ENCODE results near the gene CMTM4.
"Not testable (repeated sequence)": the region's sequence is repeated elsewhere in the genome, so short reads cannot be mapped to it uniquely, and the experiment has no call there.

The CMTM4 gene

GRCh38 chr16:66705790-66706505, 9.4 kb upstream of the CMTM4 start:
- peak; percentile 29 for DNase-seq (ENCODE audit: low read depth, low spot score)

- DNase-seq (ENCODE audit: low read depth, low spot score): peak; percentile 87
Observed at GRCh38 chr16:66703406-66704215, 7.1 kb upstream of the CMTM4 start.

- no peak for DNase-seq (ENCODE audit: low read depth, low spot score)
Observed at GRCh38 chr16:66701516-66701915, 5.0 kb upstream of the CMTM4 start.

- no peak for DNase-seq (ENCODE audit: low read depth, low spot score)
Observed at GRCh38 chr16:66701026-66701425, 4.5 kb upstream of the CMTM4 start.

DNA sequence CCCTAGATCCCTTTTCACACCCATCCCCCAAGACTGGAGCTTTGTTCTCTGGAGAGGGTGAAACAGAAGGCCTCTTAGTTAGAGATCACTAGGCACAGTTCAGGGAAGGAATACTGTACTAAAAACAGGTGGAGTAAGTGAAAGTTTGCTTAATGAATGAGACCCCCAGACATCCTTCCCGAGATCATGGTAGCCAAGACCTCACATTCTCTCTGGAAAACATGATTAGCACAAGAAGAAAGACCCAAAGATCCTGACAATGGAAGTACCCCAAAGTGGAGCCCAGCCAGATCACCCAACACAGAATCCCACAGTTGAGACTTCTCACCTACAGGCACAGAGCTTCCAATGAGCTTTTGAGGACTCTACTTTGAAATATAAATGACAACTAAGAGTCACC, 3.4 kb upstream of the CMTM4 start:
- DNase-seq (ENCODE audit: low read depth, low spot score): no peak

DNA sequence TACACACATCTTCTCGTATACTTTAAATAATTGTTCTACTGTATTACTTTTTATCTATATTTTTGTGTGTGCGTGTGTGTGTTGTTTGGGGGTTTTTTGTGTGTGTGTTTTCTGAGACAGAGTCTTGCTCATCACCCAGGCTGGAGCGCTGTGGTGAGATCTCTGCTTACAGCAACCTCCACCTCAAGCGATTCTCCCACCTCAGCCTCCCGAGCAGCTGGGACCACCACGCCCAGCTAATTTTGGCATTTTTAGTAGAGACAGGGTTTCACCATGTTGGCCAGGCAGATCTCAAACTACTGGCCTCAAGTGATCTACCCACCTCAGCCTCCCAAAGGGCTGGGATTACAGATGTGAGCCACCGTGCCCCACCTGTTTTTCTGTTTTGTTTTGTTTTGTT, 1.5 kb upstream of the CMTM4 start:
- no peak for DNase-seq (ENCODE audit: low read depth, low spot score)

DNA sequence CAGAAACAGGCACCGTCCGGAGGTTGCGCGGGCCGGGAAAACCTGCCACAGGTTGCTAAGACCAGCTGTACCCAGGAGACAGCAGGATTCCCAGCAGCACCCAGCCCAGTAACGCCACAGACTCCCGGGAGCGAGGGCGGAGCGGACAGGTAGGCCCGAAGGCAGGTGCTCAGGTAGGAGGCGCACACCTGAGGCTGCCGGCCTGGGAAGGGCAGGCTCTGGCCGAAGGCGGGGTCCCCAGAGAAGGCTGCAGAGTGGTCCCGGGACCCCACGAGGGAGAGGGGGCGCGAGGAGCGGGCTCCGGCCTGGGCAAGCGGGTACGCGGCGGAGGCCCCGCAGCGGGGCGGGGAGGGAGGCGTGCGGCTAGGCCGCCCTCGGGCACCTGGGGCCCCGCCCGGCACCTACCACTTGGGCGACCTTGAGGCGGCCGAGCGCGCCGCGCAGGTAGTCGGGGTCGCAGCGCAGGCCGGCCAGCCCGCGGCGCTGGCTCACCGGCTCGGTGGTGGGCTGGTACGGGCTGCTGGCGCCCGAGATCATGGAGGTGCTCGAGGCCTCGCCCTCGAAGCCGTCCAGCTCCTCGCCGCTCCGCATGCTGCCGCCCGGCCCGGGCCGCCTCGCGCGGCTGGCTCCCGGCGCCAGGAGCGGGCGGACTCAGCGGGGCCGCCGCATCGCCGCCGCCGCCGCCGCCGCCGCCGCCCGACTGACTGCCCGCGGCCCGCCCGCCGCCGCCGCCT, 441 bp downstream of the CMTM4 start:
- DNase-seq (ENCODE audit: low read depth, low spot score): peak; percentile 55

DNA sequence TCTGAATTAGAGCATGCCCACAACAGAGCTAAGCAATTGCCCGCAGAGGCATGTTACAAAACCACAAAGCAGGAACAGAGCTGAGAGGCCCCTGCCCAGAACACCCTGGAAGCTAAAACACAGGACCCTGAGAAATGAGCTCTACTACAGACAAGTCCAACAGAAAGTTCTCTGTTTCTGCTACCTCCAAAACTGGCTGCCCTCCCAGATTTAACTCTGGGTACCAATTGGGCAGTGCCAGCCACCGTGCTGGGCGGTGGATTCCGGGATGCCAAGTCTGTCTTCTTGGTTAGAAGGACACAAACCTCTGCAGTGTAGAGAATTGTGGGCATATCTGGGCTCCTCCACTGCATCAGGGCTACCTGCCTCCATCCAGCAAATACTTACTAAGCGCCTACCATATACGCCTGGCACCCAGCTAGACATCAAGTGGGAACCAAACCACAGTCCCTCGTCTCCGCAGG, 1.0 kb downstream of the CMTM4 start:
- DNase-seq (ENCODE audit: low read depth, low spot score): no peak

DNA sequence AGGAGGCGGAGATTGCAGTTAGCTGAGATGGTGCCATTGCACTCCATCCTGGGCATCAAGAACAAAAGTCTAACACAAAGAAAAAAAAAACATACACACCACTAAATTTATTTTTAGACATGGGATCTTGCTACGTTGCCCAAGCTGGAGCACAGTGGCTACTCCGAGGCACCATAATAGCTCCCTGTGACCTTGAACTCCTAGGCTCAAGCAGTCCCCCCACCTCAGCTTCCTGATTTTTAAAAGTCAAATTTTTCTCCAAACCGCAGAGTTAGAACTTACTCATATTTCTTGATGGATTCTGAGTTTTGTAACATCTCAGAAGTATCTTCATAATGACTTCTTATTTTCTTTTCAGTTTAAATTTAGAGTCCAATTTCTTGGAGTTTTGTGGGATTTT, 3.4 kb downstream of the CMTM4 start:
- no peak for DNase-seq (ENCODE audit: low read depth, low spot score)

- DNase-seq (ENCODE audit: low read depth, low spot score): no peak
Observed at GRCh38 chr16:66692341-66692740, 4.2 kb downstream of the CMTM4 start.

- no peak for DNase-seq (ENCODE audit: low read depth, low spot score)
Observed at GRCh38 chr16:66691234-66691633, 5.3 kb downstream of the CMTM4 start.

DNA sequence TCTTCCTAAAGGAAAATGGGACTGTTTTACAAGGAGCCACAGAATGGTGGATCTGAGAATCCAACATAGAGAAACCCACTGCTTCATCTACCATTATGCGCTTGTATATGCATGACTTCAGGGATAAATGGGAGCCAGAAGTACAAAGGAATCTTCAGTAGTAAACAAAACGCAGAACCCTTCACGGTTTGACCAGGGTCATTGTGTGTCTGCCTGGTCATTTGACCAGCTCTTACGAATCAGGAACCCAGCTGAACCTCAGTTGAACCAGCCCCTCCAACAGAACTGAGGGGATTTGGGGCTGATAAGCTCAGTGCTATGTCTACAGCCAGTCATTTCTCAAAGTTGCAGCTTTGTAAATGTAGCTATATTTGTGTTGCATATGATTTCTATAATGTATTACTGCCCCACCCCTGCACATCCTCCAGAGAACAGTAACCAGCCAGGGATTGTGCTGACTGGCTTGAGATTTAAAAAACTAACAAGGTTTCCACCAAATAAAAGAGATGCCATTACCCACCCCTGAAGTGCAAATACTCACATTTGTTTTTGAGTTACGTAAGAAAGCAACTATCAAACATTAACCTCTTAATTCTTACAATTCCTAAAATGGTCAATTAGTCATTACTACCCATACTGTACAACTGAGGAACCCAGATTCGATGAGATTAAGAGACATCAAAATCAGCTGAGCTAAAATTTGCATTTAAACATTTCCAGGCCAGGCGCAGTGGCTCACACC, 6.3 kb downstream of the CMTM4 start:
- no peak for DNase-seq (ENCODE audit: low read depth, low spot score)

DNA sequence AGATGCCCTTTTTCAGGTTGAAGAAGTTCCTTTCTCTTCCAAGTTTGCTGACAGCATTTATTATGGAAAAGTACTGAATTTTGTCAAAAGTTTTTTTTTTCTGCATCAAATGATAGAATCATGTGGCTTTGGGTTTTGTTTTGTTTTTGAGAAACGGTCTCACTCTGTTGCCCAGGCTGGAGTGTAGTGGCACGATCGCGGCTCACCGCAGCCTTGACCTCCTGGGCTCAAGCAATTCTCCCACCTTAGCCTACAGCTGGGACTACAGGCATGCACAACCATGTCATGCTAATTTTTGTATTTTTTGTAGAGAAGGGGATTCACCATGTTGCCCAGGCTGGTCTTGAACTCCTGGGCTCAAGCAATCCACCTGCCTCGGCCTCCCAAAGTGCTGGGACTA, 7.3 kb downstream of the CMTM4 start:
- DNase-seq (ENCODE audit: low read depth, low spot score): no peak

GRCh38 chr16:66687906-66688625, 8.5 kb downstream of the CMTM4 start:
- DNase-seq (ENCODE audit: low read depth, low spot score): no peak

DNA sequence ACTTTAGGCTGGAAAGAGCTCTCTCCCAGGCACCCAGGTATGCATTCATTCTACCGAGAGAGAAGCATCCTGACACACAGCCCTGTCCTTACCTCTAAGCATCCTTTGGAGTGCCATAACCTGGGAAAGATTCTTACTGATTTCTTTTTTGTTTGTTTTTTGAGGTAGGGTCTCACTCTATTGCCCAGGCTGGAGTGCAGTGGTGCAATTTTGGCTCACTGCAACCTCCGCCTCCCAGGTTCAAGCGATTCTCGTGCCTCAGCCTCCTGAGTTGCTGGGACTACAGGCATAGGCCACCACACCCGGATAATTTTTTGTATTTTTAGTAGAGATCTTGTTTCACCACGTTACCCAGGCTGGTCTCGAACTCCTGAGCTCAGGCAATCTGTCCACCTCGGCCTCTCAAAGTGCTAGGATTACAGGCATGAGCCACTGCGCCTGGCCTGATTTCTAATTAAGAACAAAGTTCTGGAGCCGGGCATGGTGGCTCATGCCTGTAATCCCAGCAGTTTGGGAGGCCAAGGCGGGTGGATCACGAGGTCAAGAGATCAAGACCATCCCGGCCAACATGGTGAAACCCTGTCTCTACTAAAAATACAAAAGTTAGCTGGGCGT, 10.9 kb downstream of the CMTM4 start:
- DNase-seq (ENCODE audit: low read depth, low spot score): not testable (repeated sequence)

DNA sequence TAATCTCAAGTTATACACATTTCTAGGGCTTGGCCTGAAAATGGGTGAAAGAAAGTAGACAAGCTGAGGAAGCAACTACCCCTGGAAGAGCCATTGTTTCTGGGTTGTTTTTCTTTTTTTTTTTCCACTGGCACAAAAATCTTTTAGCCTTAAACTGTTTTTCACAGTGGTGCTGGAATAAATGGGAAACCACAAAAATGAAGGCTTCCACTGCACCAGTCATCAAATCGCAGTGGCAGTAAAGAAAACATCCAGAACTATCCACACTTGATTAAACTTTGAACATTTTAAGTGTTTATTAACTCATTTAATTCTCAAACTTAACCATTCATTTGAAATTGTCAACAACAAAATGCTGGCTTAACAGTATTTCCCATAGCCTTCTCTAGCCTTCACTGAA, 14.3 kb downstream of the CMTM4 start:
- no peak for DNase-seq (ENCODE audit: low read depth, low spot score)

GRCh38 chr16:66681676-66682075, 14.9 kb downstream of the CMTM4 start:
- DNase-seq (ENCODE audit: low read depth, low spot score): no peak

DNA sequence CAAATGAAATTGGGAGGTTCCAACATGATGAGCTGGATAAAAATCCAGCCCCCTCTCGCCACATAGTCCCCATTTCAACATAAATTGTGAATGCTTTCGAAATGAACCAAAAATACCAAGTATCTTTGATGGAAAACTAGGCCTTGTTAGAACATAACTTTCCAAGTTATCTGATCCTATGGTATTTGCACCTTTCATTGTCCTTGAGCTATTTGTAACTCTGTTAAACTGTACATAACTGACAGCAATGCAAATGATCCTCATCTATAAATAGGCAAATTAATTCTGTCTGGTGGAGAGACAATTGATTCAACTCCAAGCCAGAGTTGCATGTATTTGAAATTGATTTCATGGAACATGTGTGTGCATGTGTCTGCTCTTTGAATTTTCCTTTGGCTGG, 18.2 kb downstream of the CMTM4 start:
- no peak for DNase-seq (ENCODE audit: low read depth, low spot score)

DNA sequence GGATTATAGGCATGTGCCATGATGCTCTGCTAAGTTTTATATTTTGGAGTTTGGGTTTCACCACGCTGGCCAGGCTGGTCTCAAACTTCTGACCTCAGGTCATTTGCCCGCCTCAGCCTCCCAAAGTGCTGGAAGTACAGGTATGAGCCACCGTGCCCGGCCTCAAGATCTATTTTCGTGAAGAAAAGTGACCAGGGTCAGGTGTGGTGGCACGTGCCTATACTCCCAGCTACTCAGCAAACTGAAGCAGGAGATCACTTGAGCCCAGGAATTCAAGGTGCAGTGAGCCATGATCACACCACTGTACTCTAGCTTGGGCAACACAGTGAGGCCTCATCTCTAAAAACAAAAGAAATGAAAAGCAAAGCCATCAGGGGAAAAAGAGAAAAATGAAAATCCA, 18.7 kb downstream of the CMTM4 start:
- no peak for DNase-seq (ENCODE audit: low read depth, low spot score)

GRCh38 chr16:66677179-66677578, 19.4 kb downstream of the CMTM4 start:
- DNase-seq (ENCODE audit: low read depth, low spot score): no peak

GRCh38 chr16:66676599-66676998, 19.9 kb downstream of the CMTM4 start:
- no peak for DNase-seq (ENCODE audit: low read depth, low spot score)
